Activated T-helper 2 cell treated with anti-CD3 and anti-CD28 coated beads, Interferon-gamma antibody, Interleukin-2, Interleukin-4, amounts not matched to agents 10 μg/mL and 5 μg/mL and 100 μg/mL, durations not matched to agents 14 hours and 24 hours and 36 hours (primary cell): ENCODE measurements around the gene IL1RAPL2. TPM values are rescaled to one million over a fixed set of nuclear protein-coding genes. Genes with fewer than 3 reads are reported as not detected.
"Not testable (repeated sequence)": the region's sequence is repeated elsewhere in the genome, so short reads cannot be mapped to it uniquely, and the experiment has no call there.

Experiments used
- DNase-seq: peaks from one replicate; pipeline ENCODE4 v3.0.0; 2021; ENCODE audit warnings: low spot score
- H3K27ac Mint-ChIP-seq: one replicate; pipeline ENCODE4 v1.8.0; 2021; ENCODE audit warnings: mixed read lengths
- H3K27me3 Mint-ChIP-seq: one replicate; pipeline ENCODE4 v1.8.0; 2021; ENCODE audit warnings: low read depth, mixed read lengths
- H3K36me3 Mint-ChIP-seq: one replicate; pipeline ENCODE4 v1.8.0; 2021; ENCODE audit warnings: low read depth, mixed read lengths
- H3K4me1 Mint-ChIP-seq: one replicate; pipeline ENCODE4 v1.8.0; 2021; ENCODE audit warnings: low read depth, mixed read lengths
- H3K4me3 Mint-ChIP-seq: one replicate; pipeline ENCODE4 v1.8.0; 2021; ENCODE audit warnings: low read depth, mild to moderate bottlenecking, moderate library complexity, mixed read lengths
- H3K9me3 Mint-ChIP-seq: one replicate; pipeline ENCODE4 v1.8.0; 2021; ENCODE audit warnings: mixed read lengths
- intact Hi-C: fragments of 100-400 bp; cut with micrococcal nuclease; formaldehyde crosslinking; loops from one replicate; pipeline ENCODE4 v1.15.1; 2023
- total RNA-seq: library from RNA; stranded (reverse); gene quantifications from 2 replicates; pipeline ENCODE4 v1.2.3, GENCODE V29; 2022

IL1RAPL2 gene
- not detected in 2 replicates for total RNA-seq

GRCh38 chrX:104565791-104566680 is at the start of gene IL1RAPL2:
IL1RAPL2 (plus strand) TSS chrX:104566199.
- Mint-ChIP-seq H3K27ac (no peak within 1 kb of the TSS), H3K27me3 (peaks cover 28% of the 10 kb centered on the region), H3K4me3 (no peak within 1 kb of the TSS), H3K36me3 (no peaks in the 10 kb centered on the region), H3K4me1 (no peaks in the 10 kb centered on the region), H3K9me3 (no peaks in the 10 kb centered on the region)
- no peak for DNase-seq
- intact Hi-C loops: loop anchor here (10.0 kb wide), 1 partner anchor 311 kb away; the partner anchor contains the start of gene ESX1

DNA sequence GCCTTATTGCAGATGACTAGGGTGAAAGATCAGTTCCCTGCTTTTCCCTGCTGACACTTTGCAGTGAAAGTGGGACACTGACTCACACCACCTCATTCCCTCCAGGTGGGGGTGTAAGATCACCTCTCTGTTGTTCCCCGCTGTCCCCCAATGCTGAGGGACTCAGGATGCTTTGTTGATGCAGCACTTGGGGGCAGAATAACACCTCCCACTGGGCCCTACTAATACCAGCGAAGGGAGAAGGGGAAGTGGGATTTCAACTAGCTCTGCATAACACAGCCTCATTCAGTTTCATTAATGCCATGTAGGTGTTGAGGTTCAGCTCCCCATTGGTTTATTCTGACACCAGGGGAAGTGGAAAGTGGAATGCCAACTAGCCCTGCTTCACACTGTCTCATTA is 43.6 kb upstream of the IL1RAPL2 start:
- intact Hi-C loops: no loop called here
- Mint-ChIP-seq H3K27me3 (no peaks in the 10 kb centered on the region), H3K27ac (no peak overlapping the region), H3K4me1 (no peaks in the 10 kb centered on the region), H3K9me3 (no peaks in the 10 kb centered on the region), H3K36me3 (no peaks in the 10 kb centered on the region), H3K4me3 (no peak overlapping the region)
- no peak for DNase-seq

- H3K4me3 Mint-ChIP-seq: no peak overlapping the region
- no peaks in the 10 kb centered on the region for H3K36me3 Mint-ChIP-seq
- no peak for DNase-seq
- H3K27ac Mint-ChIP-seq: no peak overlapping the region
- intact Hi-C loops: no loop called here
- H3K9me3 Mint-ChIP-seq: no peaks in the 10 kb centered on the region
- no peaks in the 10 kb centered on the region for H3K27me3 Mint-ChIP-seq
- no peaks in the 10 kb centered on the region for H3K4me1 Mint-ChIP-seq
These were observed 42.1 kb upstream of the IL1RAPL2 start for GRCh38 chrX:104523858-104524257.

DNA sequence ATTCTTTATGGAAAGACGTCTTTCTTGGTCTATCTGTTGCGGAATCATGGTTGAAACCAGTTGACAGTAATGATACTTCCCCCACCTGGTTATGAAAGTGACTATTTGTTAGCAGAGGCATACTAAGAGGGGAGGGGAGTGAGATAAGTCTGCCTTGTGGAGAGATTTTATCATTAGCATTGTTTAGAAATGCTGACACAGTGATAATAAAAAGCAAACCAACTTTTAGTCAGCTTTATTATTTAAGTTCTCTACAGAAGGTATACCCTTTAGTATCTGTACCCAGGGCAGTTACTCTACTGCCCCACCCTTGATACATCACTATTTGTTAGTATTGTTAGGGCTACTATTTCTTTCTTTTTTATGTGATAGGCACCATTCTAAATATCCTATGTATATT is 26.9 kb upstream of the IL1RAPL2 start:
- intact Hi-C loops: no loop called here
- H3K36me3 Mint-ChIP-seq: no peaks in the 10 kb centered on the region
- no peaks in the 10 kb centered on the region for H3K9me3 Mint-ChIP-seq
- no peak for DNase-seq
- no peak overlapping the region for H3K27ac Mint-ChIP-seq
- no peaks in the 10 kb centered on the region for H3K27me3 Mint-ChIP-seq
- no peak overlapping the region for H3K4me3 Mint-ChIP-seq
- no peaks in the 10 kb centered on the region for H3K4me1 Mint-ChIP-seq

- H3K9me3 Mint-ChIP-seq, H3K36me3 Mint-ChIP-seq, H3K27me3 Mint-ChIP-seq, H3K4me1 Mint-ChIP-seq, DNase-seq, intact Hi-C loops, H3K4me3 Mint-ChIP-seq, H3K27ac Mint-ChIP-seq: not testable (repeated sequence)
These were observed 23.6 kb upstream of the IL1RAPL2 start for GRCh38 chrX:104542447-104542846.

DNA sequence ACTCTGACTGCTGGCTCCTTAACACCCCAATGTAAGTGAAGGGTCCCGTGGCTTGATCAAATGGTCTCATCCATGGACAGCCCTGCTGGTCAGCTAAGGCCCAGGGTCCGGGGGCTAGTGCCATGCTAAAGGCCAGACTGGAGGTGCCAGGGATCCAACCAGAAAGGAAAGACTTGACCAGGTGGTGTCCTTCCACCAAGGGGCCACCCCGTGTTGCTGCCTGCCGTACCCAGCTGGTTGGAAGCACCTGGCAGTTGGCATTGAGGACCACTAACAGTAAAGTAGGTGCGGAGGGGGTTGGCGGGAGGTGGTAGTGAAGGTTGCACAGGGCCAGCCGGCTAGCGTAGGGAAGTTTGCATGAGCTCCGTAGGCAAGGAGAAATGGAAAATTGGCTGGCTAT is 1.7 kb upstream of the IL1RAPL2 start:
- H3K4me1 Mint-ChIP-seq: no peaks in the 10 kb centered on the region
- DNase-seq: no peak
- no peak overlapping the region for H3K27ac Mint-ChIP-seq
- H3K36me3 Mint-ChIP-seq: no peaks in the 10 kb centered on the region
- intact Hi-C loops: loop anchor here (10.0 kb wide), 1 partner anchor 310 kb away; the partner anchor contains the start of gene ESX1
- peaks cover 26% of the 10 kb centered on the region for H3K27me3 Mint-ChIP-seq
- no peak overlapping the region for H3K4me3 Mint-ChIP-seq
- no peaks in the 10 kb centered on the region for H3K9me3 Mint-ChIP-seq

DNA sequence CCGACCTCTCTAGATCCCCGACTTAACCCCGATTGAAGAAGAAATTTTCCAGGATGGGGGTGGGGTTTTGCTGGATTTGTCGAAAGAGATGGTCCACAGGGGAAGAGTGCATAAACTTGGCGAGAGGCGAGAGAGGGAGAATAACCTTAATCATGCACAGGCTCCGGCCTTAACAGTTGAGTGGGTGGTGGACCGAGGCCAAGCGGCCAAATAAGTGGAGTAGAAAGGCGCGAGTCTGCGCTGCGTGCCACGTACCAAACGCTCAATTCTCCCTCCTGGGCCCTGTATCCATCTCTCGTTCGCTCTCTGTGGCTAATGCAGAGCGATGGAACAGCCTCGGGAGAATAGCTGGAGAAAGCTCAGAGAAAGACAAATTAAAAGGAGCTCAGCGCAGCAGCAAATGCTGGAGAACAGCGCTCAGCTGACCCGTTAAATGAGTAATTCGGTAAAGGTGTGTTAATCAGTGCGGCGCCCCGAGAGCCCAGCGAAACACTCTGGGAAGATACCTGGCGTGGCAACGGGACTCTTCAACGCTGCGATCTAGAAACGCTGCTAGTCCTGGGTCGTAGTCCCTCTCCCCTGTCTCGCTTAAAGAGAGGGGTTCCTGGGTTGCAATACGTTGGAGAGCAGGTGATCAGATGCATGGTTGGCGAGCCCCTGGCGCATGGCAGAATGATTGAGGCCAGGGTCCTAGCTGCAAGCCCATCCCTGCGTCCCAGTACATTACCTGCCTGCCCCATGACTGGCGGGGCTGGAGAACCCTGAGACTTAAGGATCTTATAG is 887 bp upstream of the IL1RAPL2 start:
- Mint-ChIP-seq H3K4me1 (no peaks in the 10 kb centered on the region), H3K9me3 (no peaks in the 10 kb centered on the region), H3K27me3 (peaks cover 28% of the 10 kb centered on the region), H3K36me3 (no peaks in the 10 kb centered on the region), H3K27ac (no peak overlapping the region), H3K4me3 (no peak overlapping the region)
- no peak for DNase-seq
- intact Hi-C loops: loop anchor here (10.0 kb wide), 1 partner anchor 310 kb away; the partner anchor contains the start of gene ESX1

DNA sequence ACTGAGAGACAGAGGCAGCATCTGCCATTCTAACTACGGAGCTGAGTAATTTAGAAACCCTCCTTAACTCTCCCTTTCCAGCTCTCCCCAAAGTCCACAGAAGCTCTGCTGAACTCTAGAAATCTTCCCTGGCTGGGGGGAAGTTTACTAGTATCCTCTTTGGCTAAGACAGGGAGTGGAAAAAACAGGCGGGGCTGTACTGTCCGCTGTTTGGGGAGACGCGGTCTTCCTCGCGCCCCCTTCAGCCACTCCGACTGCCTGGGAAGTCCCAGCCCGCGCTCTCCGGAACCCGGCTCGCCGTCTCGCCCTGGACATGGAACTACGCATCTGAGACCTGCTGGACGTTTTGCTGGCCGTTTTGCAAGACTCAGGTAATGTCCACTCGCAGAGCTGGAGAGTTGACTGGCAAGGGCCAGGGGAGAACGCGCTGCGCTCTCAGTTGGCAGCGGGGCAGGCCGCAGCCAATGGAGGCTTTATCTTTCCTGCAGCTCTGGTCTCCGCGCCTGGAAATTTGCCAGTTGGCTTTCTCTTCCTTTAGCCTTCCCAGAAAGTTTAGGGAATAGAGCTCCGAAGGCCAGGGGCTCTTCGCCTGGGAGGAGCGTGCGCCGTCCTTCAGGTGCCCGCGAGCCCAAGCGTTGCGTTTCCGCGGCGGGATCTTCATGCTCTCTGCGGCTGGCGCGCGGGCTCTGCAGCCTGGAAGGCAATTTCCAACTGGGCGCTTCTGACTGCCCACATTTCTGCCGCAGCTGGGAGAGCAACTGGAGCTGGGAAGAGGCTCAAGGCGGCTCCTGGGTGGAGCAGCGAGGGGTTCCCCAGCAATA is 892 bp downstream of the IL1RAPL2 start:
- Mint-ChIP-seq H3K36me3 (no peaks in the 10 kb centered on the region), H3K27ac (no peak overlapping the region), H3K9me3 (no peaks in the 10 kb centered on the region), H3K4me1 (no peaks in the 10 kb centered on the region), H3K4me3 (no peak overlapping the region), H3K27me3 (peaks cover 28% of the 10 kb centered on the region)
- no peak for DNase-seq
- intact Hi-C loops: loop anchor here (10.0 kb wide), 1 partner anchor 312 kb away; the partner anchor contains the start of gene ESX1

GRCh38 chrX:104567506-104567905 is 1.5 kb downstream of the IL1RAPL2 start:
- intact Hi-C loops: loop anchor here (10.0 kb wide), 1 partner anchor 313 kb away; the partner anchor contains the start of gene ESX1
- H3K36me3 Mint-ChIP-seq: no peaks in the 10 kb centered on the region
- H3K4me3 Mint-ChIP-seq: no peak overlapping the region
- H3K4me1 Mint-ChIP-seq: no peaks in the 10 kb centered on the region
- no peak overlapping the region for H3K27ac Mint-ChIP-seq
- H3K27me3 Mint-ChIP-seq: peaks cover 28% of the 10 kb centered on the region
- no peak for DNase-seq
- no peaks in the 10 kb centered on the region for H3K9me3 Mint-ChIP-seq

DNA sequence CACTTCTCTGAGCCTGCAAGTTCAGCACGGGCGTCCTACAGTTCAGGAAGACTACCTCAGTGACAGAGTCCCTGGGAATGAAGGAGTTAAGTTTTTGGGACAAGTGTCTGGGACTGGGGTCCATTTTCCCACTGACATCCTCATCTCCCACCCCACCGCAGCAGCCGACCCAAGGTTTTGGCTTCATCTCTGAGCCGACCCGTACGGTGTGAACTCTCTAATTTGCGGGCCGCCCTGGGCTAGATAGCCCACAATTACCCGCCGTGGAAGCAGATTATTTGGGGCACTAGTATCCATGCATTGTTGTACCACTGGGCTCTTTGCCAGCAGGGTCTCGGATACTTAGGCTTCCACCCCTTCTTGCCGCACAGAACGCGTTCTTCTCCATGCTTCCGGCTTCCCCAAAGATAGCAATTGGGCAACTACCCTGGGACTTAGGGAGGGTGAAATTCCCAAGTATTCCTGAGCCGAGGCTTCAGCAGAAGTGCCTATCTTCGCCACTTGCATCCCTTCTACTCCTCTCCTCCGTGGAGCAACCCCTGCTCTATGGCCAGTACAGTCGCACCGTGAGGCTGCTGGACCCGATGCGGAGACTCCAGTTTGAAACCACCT is 2.4 kb downstream of the IL1RAPL2 start:
- Mint-ChIP-seq H3K36me3 (no peaks in the 10 kb centered on the region), H3K4me1 (no peaks in the 10 kb centered on the region), H3K27ac (no peak overlapping the region), H3K9me3 (no peaks in the 10 kb centered on the region), H3K27me3 (peaks cover 28% of the 10 kb centered on the region), H3K4me3 (no peak overlapping the region)
- intact Hi-C loops: loop anchor here (10.0 kb wide), 1 partner anchor 314 kb away; the partner anchor contains the start of gene ESX1
- no peak for DNase-seq

- H3K4me1 Mint-ChIP-seq: no peaks in the 10 kb centered on the region
- H3K27me3 Mint-ChIP-seq: no peaks in the 10 kb centered on the region
- H3K36me3 Mint-ChIP-seq: no peaks in the 10 kb centered on the region
- no peak overlapping the region for H3K27ac Mint-ChIP-seq
- H3K9me3 Mint-ChIP-seq: no peaks in the 10 kb centered on the region
- intact Hi-C loops: no loop called here
- H3K4me3 Mint-ChIP-seq: no peak overlapping the region
- no peak for DNase-seq
These were observed 52.3 kb downstream of the IL1RAPL2 start for GRCh38 chrX:104618106-104618895.
